HG02623 (cell line): ENCODE measurements around the gene PTPN2.

ENCODE experiments used
- ATAC-seq: cut with Tn5 transposase; IDR thresholded peaks from one replicate; pipeline ENCODE4 v1.9.1; 2021; ENCODE audit warnings: moderate library complexity; ENCODE audit not compliant: unreplicated experiment

The PTPN2 gene

GRCh38 chr18:12860530-12860929 lies 23.5 kb downstream of the PTPN2 start:
- ATAC-seq = no peak

GRCh38 chr18:12858991-12859390 lies 25.0 kb downstream of the PTPN2 start:
- no peak for ATAC-seq

GRCh38 chr18:12857991-12858544 lies 26.0 kb downstream of the PTPN2 start:
- ATAC-seq = no peak

- no peak for ATAC-seq
Measured at GRCh38 chr18:12857215-12857905, 26.7 kb downstream of the PTPN2 start.

GRCh38 chr18:12855916-12856315 lies 28.1 kb downstream of the PTPN2 start:
- ATAC-seq = no peak

DNA sequence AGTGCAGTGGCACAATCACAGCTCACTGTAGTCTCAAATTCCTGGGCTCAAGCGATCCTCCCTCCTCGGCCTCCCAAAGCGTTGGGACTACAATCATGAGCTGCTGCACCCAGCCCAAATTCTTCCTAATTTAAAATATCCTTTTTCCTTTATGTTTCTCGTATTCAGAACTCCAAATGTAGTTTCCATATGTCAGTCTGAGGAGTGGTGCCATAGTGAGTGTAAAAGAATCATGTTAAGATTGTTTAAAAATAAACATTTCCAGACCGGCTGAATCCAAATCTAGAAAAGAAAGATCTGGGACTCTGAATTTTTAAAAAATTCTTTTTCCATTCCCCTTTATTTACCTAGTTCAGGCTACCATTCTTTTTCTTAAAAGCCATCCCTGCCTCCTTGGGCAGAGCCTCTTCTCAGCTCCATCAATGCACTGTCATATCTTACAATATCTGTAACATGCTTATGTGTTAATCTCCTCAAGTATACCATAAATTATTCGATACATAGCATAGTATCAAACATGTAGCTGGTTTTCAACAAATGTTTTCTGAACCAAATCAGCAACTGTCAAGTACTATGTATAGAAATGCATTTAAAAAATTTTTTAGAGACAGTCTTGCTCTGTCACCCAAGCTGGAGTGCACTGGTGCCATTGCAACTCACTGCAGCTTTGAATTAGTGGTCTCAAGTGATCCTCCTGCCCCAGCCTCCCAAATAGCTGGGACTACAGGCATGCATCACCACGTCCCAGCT lies 31.3 kb downstream of the PTPN2 start:
- ATAC-seq = no peak

- ATAC-seq = no peak
Measured at GRCh38 chr18:12851716-12852115, 32.3 kb downstream of the PTPN2 start.

DNA sequence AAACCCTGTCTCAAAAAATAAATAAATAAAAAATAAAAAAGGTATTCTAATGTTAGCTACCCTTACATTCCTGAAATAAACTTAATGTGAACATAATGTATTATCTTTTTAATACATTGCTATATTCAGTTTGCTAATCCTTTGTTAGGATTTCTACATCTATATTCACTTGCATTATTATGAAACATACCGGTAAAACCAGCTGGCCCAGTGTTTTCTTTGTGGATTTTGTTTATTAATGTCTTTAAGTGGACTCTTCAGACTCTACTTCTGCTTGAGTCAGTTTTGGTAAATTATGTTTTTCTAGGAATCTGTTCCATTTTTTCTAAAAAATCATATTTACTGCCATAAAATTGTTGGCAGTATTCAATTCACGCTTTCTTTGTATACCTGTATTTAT lies 34.5 kb downstream of the PTPN2 start:
- no peak for ATAC-seq

- ATAC-seq = no peak
Measured at GRCh38 chr18:12848405-12848804, 35.6 kb downstream of the PTPN2 start.

GRCh38 chr18:12844391-12844790 lies 39.6 kb downstream of the PTPN2 start:
- ATAC-seq = no peak

- no peak for ATAC-seq
Measured at GRCh38 chr18:12843420-12844350, 40.4 kb downstream of the PTPN2 start.

GRCh38 chr18:12842459-12843380 lies 41.3 kb downstream of the PTPN2 start:
- ATAC-seq = no peak

DNA sequence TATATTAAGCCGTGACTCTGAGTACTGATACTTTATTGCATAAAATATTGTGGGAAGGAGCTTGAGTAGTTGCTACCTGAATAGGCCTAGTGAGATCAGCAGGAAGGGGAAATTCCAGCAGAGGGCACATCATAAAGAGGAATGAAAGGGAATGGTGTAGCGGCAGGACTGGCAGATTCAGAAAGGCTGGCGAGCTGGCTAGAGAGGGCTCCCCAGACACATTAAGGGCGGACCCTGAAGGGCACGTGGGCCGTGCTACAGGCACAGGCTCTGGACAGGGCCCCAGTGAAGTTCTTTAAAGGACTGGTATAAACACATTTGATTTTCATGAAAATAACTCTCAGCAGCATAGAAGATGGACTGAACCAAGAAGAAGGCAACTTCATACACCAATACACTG lies 43.0 kb downstream of the PTPN2 start:
- ATAC-seq = no peak

DNA sequence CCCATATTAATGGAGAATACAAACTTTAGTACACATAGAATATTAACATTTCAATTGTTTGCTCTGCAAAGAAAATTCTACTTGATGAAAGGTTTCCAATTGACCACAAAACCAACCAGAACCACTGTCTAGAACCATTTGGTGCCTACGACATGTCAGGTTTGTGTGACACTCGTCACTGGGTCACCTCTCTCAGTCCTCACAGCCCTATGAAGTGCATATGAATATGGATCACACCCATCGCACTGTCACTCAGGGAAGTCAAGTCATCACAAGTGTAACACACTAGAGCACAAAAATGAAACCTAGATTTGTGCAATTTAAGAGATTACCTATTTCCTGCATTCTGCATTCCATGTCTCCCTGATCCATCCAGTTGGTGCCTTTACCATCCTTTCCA lies 43.7 kb downstream of the PTPN2 start:
- ATAC-seq = no peak

- peak; percentile 72 for ATAC-seq
Measured at GRCh38 chr18:12839526-12840196, 44.4 kb downstream of the PTPN2 start.

- peak; percentile 30 for ATAC-seq
Measured at GRCh38 chr18:12839057-12839525, 44.9 kb downstream of the PTPN2 start.

DNA sequence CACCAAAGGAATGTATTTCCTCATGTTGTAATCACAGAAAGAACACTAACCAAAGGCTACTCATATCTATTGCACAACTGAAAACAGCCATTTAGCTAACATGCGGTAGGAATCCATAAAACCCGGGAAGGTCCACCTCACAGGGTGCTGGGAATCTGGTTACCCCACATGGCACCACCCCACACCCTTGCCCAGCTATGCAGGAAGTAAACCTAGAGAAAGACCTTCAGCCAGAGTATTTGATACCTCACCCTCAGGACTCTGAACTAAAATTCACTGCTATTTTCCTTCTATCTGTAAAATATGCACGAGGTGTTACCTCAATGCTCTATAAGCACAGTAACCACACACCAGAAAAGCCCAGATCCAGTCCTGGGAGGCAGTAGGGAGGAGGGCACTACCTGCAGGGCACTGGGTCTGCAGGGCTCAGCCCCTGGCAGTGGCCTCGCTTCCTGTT lies 45.8 kb downstream of the PTPN2 start:
- no peak for ATAC-seq

DNA sequence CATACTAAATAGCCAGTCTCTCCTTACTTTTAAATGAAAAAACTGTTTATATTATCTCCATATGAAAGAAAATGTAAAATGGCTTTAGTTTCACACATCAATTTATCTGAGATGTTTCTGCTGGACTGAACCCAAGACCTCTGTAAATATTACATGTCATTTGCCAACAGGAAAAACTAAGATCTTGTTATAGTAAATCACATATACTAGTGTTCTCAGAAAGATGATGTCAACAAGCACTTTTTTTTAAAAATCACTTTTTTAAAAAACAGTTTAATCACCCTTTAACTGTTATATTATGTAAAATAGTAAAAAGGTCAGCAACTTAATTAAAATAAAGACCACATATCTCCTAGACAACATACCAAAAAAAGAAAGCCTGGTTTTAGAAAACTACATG lies 46.3 kb downstream of the PTPN2 start:
- no peak for ATAC-seq

DNA sequence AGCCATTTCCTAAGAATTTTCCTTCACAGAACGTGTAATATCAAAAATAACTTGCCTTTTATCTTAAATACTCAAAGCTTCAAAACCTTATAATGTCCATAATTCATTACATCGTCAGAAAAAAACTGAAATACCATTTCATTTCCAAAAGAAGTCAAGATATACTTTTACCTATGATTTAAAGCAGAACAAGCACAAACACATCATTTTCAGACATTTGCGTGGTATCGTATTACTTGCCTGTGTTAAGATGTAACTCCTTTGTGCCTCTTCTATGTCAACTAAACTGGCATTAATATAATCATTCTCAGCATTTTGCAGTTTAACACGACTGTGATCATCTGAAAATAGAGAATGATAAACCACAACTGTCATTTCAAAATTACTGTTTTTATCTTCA lies 47.5 kb downstream of the PTPN2 start:
- no peak for ATAC-seq
